GM21619 (cell line): ENCODE measurements around the gene MAP2K3.
"Not testable (repeated sequence)": the region's sequence is repeated elsewhere in the genome, so short reads cannot be mapped to it uniquely, and the experiment has no call there.

Experiments used
- ATAC-seq: cut with Tn5 transposase; IDR thresholded peaks from one replicate; pipeline ENCODE4 v1.9.1; 2021; ENCODE audit not compliant: unreplicated experiment

Gene MAP2K3

DNA sequence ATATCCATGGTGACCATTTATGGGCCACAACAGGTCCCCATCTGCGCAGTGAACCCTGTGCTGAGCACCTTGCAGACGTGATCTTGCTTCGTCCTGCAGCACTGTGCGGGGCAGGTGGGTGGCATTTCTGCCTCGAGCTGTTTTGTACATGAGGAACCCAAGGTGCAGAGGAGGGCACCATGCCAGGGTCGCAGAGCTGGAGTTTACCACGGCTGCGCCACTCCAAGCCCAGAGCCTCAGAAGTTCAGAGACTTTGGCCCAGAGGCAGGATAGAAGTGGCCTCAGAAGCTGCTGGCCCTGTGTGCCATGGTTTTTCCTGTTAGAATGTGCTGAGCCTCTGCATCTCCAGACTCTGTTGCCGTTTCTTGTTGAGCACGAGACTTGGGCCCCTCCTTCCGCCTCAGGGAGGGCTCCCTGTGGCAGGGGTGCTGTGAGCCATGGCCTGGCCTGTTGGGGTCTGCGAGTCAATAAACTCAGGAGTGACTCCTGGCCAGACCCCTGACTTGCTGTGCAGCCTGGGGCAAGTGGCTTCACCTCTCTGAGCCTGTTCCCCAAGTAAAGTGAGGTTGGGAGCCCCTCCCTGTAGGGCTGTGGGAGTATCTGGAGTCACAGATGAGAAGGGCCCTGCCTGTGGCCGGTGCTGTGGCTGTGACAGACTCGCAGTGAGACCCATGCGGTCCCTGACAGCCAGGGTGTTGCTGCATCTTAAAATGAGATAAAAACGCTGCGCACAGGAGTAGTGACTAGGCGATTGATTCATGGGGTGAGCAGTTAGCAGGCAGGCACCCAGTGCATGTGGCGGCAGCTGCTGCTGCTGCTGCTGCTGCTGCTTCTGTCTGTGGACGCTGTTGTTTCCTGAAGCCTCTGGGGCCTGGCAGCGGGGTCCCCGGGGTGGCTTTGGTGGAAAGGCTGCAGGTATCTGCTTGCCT, 11.8 kb downstream of the MAP2K3 start:
- ATAC-seq: no peak

DNA sequence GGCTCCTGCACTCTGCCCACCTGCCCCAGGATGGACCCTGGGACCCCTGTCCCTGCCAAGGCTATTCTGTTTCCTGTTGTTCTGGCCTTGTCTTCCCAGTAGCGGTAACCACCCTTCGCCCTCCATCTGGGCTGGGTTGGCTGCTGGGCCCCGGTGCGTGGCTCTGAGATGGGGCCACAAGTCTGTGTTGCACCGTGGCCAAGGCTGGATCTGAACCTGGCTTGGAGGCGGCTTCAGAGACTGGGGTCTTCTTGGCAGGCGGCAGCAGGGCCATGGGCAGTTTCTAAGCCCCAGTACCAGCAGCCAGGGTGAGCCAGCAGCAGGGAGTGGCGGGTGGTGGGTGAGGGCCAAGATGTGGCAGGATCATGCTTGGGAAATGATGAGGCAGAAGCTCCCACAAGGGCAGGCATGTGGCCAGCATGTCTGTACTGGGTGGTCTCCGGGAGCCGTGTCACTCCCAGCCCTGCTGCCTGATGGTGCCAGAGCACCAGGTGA, 12.6 kb downstream of the MAP2K3 start:
- no peak for ATAC-seq

GRCh38 chr17:21297597-21297996, 13.1 kb downstream of the MAP2K3 start:
- ATAC-seq: no peak

- no peak for ATAC-seq
These were observed 13.8 kb downstream of the MAP2K3 start for GRCh38 chr17:21298056-21298982.

GRCh38 chr17:21298983-21299519, 14.5 kb downstream of the MAP2K3 start:
- no peak for ATAC-seq

GRCh38 chr17:21299981-21300600, 15.6 kb downstream of the MAP2K3 start:
- ATAC-seq: no peak

GRCh38 chr17:21300601-21301571, 16.4 kb downstream of the MAP2K3 start:
- no peak for ATAC-seq

DNA sequence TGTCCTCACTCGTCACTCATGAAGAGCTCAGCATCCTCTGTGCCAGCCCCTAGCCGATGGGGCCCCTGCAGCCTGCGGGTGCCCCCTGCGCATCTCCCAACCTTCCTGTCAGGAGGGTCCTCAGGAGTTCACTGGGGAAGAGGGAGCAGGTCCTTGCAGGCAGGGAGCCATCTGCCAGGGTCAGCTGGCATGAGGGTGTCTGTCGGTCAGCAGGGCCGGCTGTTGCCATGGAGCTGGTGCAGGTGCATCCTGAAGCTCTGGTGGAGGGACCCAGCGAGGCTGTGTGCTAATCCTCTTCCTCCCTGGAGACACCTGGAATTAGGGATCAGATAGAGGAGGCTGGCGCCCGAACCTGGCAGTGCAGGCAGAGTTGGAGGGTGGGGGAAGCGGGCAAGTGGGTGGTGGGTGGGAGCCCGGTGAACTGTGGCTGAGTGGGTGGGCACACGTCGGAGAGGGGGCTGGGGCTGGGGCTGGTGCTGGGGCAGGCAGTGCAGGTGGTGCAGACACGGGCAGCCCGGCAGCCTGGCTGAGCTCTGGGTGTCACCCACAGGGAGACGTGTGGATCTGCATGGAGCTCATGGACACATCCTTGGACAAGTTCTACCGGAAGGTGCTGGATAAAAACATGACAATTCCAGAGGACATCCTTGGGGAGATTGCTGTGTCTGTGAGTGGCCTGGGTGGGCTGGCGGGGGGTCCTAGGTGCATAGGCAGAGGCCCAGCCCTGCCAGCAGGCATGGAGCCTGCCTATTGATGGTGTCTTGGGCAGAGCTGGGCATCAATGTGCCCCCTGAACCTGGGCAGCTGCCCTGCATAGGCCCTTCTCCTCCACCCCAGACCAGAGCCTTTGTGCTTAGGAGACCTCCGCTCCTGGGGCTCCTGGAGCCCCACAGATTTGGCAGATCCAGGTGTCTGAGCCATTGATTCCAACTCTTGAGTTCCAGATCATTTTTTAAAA, 17.4 kb downstream of the MAP2K3 start:
- no peak for ATAC-seq

DNA sequence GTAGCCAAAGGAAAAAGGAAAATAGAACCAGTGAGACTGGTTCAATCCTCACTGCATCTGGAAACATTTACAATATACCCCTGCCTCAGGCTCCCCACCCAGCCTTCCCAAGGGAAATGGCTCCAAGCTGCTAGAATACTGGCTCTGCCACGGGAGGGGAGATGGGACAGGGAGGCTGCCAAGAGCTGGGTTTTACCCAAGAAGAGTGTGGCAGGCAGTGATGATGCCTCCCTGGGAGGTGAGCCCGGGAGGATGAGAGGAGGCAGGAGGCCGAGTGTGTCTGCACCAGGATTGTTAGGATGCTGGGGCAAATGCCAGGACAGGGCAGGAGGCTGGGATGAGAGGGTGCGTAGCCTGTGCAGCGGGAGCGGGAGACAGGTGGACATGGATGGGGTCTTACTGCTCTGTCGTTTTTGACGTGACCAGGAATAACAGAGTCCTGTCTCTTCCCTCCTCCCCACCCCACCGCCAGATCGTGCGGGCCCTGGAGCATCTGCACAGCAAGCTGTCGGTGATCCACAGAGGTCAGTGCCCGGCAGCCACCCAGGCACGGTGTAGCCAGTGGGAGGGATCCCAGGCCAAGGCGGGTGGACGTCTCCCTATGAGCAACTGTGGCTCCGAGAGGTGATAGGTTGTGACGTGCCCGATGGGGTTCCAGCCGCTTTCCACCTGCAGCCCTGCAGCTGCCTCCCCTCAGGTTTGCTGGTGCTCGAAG, 18.4 kb downstream of the MAP2K3 start:
- no peak for ATAC-seq

- ATAC-seq: no peak
These were observed 19.0 kb downstream of the MAP2K3 start for GRCh38 chr17:21303441-21304065.

GRCh38 chr17:21304091-21304490, 19.6 kb downstream of the MAP2K3 start:
- no peak for ATAC-seq

DNA sequence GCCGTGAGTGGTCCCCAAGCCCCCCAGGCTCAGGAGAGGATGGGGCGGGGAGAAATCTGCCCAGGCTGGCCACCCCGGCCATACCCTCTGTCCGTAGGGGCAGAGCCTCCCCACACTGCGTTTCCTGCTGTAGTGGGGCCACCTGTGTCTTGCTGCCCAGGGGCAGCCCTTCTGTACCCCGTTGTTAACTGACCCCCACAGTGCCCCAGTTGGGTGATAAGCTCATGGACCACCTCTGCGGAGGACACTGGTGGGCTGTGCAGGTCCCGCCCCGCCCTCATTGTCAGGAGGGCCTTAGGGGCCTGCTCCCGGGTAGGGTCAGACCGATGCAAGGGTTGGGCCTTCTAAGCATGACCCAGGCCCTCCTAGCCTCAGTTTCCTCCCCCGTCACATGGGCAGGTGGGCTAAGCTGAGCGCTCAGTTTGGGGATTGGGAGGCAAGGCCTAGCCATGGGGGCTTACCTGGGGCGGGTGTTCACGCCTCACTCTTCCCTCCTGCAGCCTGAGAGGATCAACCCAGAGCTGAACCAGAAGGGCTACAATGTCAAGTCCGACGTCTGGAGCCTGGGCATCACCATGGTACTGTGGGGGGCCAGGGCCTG, 20.1 kb downstream of the MAP2K3 start:
- ATAC-seq: not testable (repeated sequence)

- ATAC-seq: not testable (repeated sequence)
These were observed 21.1 kb downstream of the MAP2K3 start for GRCh38 chr17:21305431-21306180.

DNA sequence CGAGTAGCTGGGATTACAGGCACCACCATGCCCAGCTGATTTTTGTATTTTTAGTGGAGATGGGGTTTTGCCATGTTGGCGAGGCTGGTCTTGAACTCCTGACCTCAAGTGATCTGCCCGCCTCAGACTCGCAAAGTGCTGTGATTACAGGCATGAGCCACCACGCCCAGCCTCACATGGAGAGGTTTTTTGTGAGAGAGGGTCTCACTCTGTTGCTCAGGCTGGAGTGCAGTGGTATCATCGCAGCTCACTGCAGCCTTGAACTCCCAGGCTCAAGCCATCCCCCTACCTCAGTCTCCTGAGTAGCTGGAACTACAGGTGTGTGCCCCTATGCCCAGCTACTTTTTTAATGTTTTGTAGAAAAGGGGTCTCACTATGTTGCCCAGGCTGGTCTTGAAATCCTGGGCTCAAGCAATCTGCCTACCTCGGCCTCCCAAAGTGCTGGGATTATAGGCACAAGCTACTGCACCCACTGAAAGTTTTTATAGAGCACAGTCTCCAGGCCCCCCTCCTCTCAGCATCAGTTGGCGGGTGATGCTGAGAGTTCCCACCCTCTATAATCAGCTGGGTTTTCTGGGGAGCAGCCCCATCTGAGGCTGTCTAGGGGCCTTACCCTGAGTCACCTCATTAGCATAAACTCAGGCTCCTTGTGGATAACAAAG, 22.2 kb downstream of the MAP2K3 start:
- not testable (repeated sequence) for ATAC-seq

DNA sequence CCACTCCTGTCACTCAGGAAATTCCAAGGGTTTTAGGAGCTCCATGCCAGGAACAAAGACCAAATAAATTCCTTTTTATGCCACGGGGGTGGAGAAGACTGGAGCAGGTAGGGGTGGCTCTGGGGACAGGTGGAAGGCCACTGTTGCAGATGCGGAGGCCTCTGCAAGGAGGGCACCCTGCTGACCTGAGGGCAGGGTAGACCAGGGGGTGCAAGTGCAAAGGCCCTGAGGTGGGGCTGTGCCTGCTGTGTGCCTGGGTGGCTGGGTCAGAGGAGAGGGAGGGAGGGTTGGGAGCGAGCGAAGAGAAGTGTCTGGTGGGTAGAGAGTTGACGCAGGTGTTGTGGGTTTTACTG, 22.7 kb downstream of the MAP2K3 start:
- ATAC-seq: not testable (repeated sequence)

DNA sequence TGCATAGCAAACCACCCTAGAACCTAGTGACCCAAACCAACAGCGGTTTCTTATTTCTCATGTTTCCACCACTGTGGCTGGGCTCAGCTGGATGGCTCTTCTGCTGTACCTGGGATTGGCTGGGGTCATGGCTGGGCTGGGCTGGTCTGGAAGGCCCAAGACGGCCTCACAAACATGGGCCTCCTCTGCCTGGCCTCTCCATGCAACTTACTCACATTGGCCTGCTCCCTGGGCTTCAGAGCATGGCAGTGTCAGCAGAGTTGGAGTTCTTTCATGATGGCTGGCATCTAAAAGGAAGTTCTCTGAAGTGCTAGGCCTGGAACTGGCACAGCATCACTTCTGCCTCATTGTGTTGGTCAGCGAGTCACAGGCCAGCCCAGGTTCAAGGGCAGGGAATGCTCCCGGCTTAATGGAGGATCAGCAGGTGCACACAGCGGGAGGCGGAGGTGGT, 24.4 kb downstream of the MAP2K3 start:
- ATAC-seq: not testable (repeated sequence)
